Transverse colon (tissue), 4 donors: ENCODE results near the gene MYRF. TPM values are rescaled to one million over a fixed set of nuclear protein-coding genes. Genes with fewer than 3 reads are reported as not detected.

ENCODE experiments used
- DNase-seq: peaks from one replicate; pipeline ENCODE4 v3.0.0-alpha.2; 2019
- H3K27ac ChIP-seq, 4 donors: fragments of 200-600 bp; sonication (generic); 2 replicates each; pipeline ENCODE4 v1.5.1; 2016 to 2018; ENCODE audit warnings: inconsistent platforms in 4 of 4
- H3K27me3 ChIP-seq: fragments of 200-600 bp; sonication (generic); 2 replicates; pipeline ENCODE4 v1.5.1; 2017; ENCODE audit warnings: inconsistent platforms
- H3K36me3 ChIP-seq, 4 donors: fragments of 200-600 bp; sonication (generic); 2 replicates each; pipeline ENCODE4 v1.5.1; 2017 to 2019; ENCODE audit warnings: inconsistent platforms in 4 of 4
- H3K4me1 ChIP-seq, 4 donors: fragments of 200-600 bp; sonication (generic); 2 replicates each; pipeline ENCODE4 v1.5.1; 2017 to 2020; ENCODE audit warnings: inconsistent platforms in 4 of 4
- H3K4me3 ChIP-seq, 4 donors: fragments of 200-600 bp; sonication (generic); 1 replicate in 1 of 4; 2 replicates in 3 of 4; pipeline versions ENCODE4 v1.5.1 to v1.6.1; 2017 to 2019; ENCODE audit warnings: inconsistent platforms in 4 of 4
- H3K9me3 ChIP-seq, 2 donors: fragments of 200-600 bp; sonication (generic); 2 replicates each; pipeline ENCODE4 v1.5.1; 2017 to 2019; ENCODE audit warnings: inconsistent platforms in 2 of 2
- EP300 ChIP-seq: sonication (generic); formaldehyde crosslinking; IDR thresholded peaks from one replicate; pipeline ENCODE4 v1.6.1; 2017; ENCODE audit warnings: antibody characterized with exemption, low read depth
- POLR2A ChIP-seq: fragments of 450-650 bp; IDR thresholded peaks from one replicate; pipeline ENCODE4 v1.6.1; 2016; ENCODE audit warnings: antibody characterized with exemption, mild to moderate bottlenecking, moderate library complexity
- POLR2AphosphoS5 ChIP-seq, 3 donors: sonication (generic); formaldehyde crosslinking; IDR thresholded peaks; one replicate each; pipeline ENCODE4 v1.6.1; 2016; ENCODE audit warnings: antibody characterized with exemption in 3 of 3
- WGBS, 2 donors: methylation state at CpG; one replicate each; pipeline ENCODE4 v1.1.5; 2018; ENCODE audit warnings: low coverage in 1 of 2; 5-methylcytosine and 5-hydroxymethylcytosine counted together
- in situ Hi-C, 4 donors: fragments of 200-750 bp; cut with MboI; loops; one replicate each; pipeline versions ENCODE4 v1.15.0 to v1.15.1; 2017; ENCODE audit warnings: low sequenced_read_pairs in 3 of 4, low pct_ligation_motif_present in 1 of 4, low pct_unique_long_range_greater_than_20kb in 1 of 4
- intact Hi-C: fragments of 100-400 bp; cut with DNase I; formaldehyde crosslinking; loops from one replicate; pipeline ENCODE4 v1.15.1; 2023; ENCODE audit warnings: low total_unique reads
- total RNA-seq, 4 donors: library from RNA; depleted of rRNA; stranded (reverse); fragments of >200 nt; gene quantifications; one replicate each; pipeline ENCODE4 v1.1.0, GENCODE V29; 2016
- TF ChIP-seq, protein P1 (sequence below), 5 experiments: fragments of 200-600 bp in 3 of 5; fragments of 450-650 bp in 2 of 5; sonication (generic) in 3 of 5; IDR thresholded peaks; 1 replicate in 2 of 5; 2 replicates in 3 of 5; pipeline ENCODE4 v1.5.1; 2016 to 2017; ENCODE audit warnings: antibody characterized with exemption in 5 of 5, inconsistent platforms in 3 of 5, mild to moderate bottlenecking in 2 of 5, moderate library complexity in 1 of 5

The MYRF gene
- total RNA-seq, 4 donors from 2014 or later: 2.0 to 14.2 (median 10.7) TPM

GRCh38 chr11:61780581-61781162 is 28.2 kb downstream of the MYRF start:
- in situ Hi-C loops: loop anchor here in 2 of 4 donors (25.0 kb wide), 1 partner anchor 332 kb away; the partner anchor contains the start of gene INCENP (in 2 of the 2)

DNA sequence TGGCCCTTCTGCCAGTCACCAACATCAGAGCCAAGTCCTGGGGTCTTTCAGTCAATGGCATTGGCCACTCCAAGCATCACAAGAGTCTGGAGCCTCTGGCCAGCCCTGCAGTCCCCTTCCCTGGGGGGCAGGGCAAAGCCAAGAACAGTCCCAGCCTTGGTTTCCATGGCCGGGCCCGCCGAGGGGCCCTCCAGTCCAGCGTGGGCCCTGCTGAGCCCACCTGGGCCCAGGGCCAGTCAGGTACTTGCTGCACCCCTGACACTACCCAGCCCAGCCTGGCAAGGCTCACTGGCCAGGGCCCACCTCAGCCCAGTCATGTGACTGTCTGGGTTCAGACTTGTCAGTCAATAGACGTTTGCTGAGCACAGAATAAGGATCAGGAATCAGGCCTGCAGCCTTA is 29.1 kb downstream of the MYRF start:
- Histone ChIP-seq H3K4me1 (peaks cover 0 to 7% (median 0%) of the 10 kb centered on the region in 4 donors), H3K9me3 (no peaks in the 10 kb centered on the region), H3K36me3 (peaks cover 0 to 6% (median 0%) of the 10 kb centered on the region in 4 donors), H3K27ac (no peak overlapping the region), H3K4me3 (no peak overlapping the region), H3K27me3 (no peaks in the 10 kb centered on the region)
- intact Hi-C loops (no loop called here), in situ Hi-C loops (loop anchor here in 2 of 4 donors (25.0 kb wide), 1 partner anchor 331 kb away; the partner anchor contains the start of gene INCENP (in 2 of the 2))
- DNase-seq: no peak
- WGBS, 2 donors: 91% methylated on average over 5 of the region's 5 CpGs; no CpG with 5 or more reads in 1 of the 2 donors
- TF ChIP-seq POLR2AphosphoS5 (IDR thresholded peaks at IDR 0.05) (no peak), POLR2A (no peak), EP300 (no peak)
- TF ChIP-seq, protein P1, sequence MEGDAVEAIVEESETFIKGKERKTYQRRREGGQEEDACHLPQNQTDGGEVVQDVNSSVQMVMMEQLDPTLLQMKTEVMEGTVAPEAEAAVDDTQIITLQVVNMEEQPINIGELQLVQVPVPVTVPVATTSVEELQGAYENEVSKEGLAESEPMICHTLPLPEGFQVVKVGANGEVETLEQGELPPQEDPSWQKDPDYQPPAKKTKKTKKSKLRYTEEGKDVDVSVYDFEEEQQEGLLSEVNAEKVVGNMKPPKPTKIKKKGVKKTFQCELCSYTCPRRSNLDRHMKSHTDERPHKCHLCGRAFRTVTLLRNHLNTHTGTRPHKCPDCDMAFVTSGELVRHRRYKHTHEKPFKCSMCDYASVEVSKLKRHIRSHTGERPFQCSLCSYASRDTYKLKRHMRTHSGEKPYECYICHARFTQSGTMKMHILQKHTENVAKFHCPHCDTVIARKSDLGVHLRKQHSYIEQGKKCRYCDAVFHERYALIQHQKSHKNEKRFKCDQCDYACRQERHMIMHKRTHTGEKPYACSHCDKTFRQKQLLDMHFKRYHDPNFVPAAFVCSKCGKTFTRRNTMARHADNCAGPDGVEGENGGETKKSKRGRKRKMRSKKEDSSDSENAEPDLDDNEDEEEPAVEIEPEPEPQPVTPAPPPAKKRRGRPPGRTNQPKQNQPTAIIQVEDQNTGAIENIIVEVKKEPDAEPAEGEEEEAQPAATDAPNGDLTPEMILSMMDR (IDR thresholded peaks at IDR 0.05): no peak

More at GRCh38 chr11:61780581-61781162, 28.2 kb downstream of the MYRF start:
- no peaks in the 10 kb centered on the region for H3K9me3 ChIP-seq
- peaks cover 0 to 7% (median 0%) of the 10 kb centered on the region in 4 donors for H3K4me1 ChIP-seq
- no peak for DNase-seq
- 81 to 83% methylated on average over 5 to 9 of the region's 9 CpGs for WGBS, 2 donors
- no peak overlapping the region for H3K4me3 ChIP-seq
- no peak overlapping the region for H3K27ac ChIP-seq
- intact Hi-C loops: no loop called here
- no peaks in the 10 kb centered on the region for H3K27me3 ChIP-seq
- H3K36me3 ChIP-seq: no peaks in the 10 kb centered on the region
- no peak for TF ChIP-seq POLR2A
- TF ChIP-seq EP300: no peak
- TF ChIP-seq POLR2AphosphoS5 (IDR thresholded peaks at IDR 0.05): no peak
- TF ChIP-seq, protein P1 (IDR thresholded peaks at IDR 0.05): no peak

DNA sequence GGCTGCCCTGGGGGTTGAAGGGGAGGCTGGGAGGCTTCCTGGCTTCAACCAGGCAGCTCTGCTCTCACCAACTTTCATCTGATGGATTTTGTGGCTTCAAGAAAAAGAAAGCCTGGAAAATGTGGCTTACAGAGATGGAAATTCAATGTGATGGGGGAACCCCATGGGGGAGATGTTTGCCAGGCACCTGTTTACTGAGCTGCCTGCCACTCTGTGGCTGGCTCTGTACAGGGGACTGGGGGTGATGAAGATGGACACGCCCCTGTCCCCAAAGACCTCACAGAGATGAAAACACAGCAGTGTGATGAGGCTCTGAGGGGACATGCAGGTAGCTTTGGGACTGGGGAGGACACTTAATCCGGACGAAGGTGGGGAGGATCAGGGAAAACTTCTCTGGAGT is 29.9 kb downstream of the MYRF start:
- WGBS, 2 donors: 80% methylated on average over 3 of the region's 3 CpGs; no CpG with 5 or more reads in 1 of the 2 donors
- Histone ChIP-seq H3K36me3 (peaks cover 0 to 13% (median 0%) of the 10 kb centered on the region in 4 donors), H3K9me3 (no peaks in the 10 kb centered on the region), H3K27ac (no peak overlapping the region), H3K27me3 (no peaks in the 10 kb centered on the region), H3K4me1 (peaks cover 0 to 3% (median 0%) of the 10 kb centered on the region in 4 donors), H3K4me3 (no peak overlapping the region)
- intact Hi-C loops (no loop called here), in situ Hi-C loops (loop anchor here in 2 of 4 donors (25.0 kb wide), 1 partner anchor 330 kb away; the partner anchor contains the start of gene INCENP (in 2 of the 2))
- TF ChIP-seq POLR2A: no peak
- no peak for TF ChIP-seq POLR2AphosphoS5 (IDR thresholded peaks at IDR 0.05)
- TF ChIP-seq EP300: no peak
- TF ChIP-seq, protein P1 (IDR thresholded peaks at IDR 0.05): no peak
- DNase-seq: no peak

- peaks cover 0 to 13% (median 0%) of the 10 kb centered on the region in 4 donors for H3K36me3 ChIP-seq
- in situ Hi-C loops: loop anchor here in 2 of 4 donors (25.0 kb wide), 1 partner anchor 329 kb away; the partner anchor contains the start of gene INCENP (in 2 of the 2)
Measured at GRCh38 chr11:61782841-61783240, 30.4 kb downstream of the MYRF start.

More at GRCh38 chr11:61782841-61783240, 30.4 kb downstream of the MYRF start:
- no peak for DNase-seq
- Histone ChIP-seq H3K4me1 (no peaks in the 10 kb centered on the region), H3K9me3 (no peaks in the 10 kb centered on the region), H3K27ac (no peak overlapping the region), H3K27me3 (no peaks in the 10 kb centered on the region), H3K4me3 (no peak overlapping the region)
- WGBS, 2 donors: 85% methylated on average over 11 of the region's 11 CpGs; no CpG with 5 or more reads in 1 of the 2 donors
- TF ChIP-seq POLR2A: no peak
- intact Hi-C loops: no loop called here
